ENCODE data around the gene ABCC3. TPM values are rescaled to one million over a fixed set of nuclear protein-coding genes. Genes with fewer than 3 reads are reported as not detected.

The ABCC3 gene
- total and polyA plus RNA-seq, 9 of the 15 experiments (the other 6 are each of a cell fraction or from before 2014, with no cell fraction given): 0.03 to 1.6 (median 0.42) TPM; not detected in 5

DNA sequence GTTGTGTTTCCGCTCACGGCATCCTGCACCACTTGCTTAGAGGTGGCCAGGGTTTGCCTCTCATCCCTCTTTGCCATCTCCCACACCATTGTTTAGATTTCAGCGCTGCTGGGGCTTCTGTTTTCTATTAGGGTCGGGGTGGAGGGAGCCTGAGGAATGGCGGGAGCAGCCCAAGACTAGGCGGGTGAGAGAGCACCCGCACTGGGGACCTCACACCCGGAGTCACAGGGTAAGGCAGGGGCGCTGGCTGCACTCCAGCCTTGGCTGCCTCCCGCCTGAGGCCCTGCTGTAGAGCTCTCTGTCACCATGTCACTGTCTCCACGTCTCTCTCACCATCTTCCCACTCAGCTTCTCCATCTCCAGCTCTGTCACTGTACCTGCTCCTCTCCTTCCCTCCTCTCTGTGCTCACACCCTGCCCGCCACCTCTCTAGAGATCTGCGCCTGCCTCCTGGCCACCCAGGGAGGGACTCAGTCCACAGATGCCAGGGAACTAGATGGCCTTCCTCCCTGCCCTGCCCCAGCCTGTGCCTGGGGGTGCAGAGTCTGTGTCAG lies 32.8 kb upstream of the ABCC3 start:
- H3K9ac ChIP-seq (ENCODE audit: insufficient read depth in 1 of 2, low read depth in 2 of 2, low read length in 2 of 2): no peak overlapping the region
- in situ Hi-C loops (cut with MboI): no loop called here
- 3% methylated on average over 13 of the region's 13 CpGs for WGBS (ENCODE audit: insufficient coverage, low coverage, missing lambda C conversion rate)

DNA sequence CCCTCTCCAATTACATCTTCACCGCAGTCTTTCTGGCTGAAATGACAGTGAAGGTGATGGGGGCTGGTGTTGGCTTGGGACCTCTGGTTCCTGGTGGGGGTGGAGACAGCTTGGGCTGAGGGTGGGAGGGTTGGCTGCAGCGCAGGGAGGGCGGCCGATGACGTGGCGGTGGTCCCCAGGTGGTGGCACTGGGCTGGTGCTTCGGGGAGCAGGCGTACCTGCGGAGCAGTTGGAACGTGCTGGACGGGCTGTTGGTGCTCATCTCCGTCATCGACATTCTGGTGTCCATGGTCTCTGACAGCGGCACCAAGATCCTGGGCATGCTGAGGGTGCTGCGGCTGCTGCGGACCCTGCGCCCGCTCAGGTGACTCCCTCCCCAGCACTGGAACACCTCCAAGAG lies 31.8 kb upstream of the ABCC3 start:
- Histone ChIP-seq H3K4me1 (replicated peaks in 1 of 2; ENCODE audit: control insufficient read depth in 2 of 2, insufficient read depth in 2 of 2, low read length in 2 of 2) (peaks cover 4 to 20% of the 10 kb centered on the region in 2 experiments; a peak in 3 of 5 replicates), H3K36me3 (ENCODE audit: control insufficient read depth, insufficient read depth, low read length) (no peaks in the 10 kb centered on the region), H3K27me3 (ENCODE audit: control insufficient read depth in 2 of 2, insufficient read depth in 2 of 2, low read length in 2 of 2) (peaks cover 38 to 89% of the 10 kb centered on the region in 2 experiments), H2AFZ (ENCODE audit: low read depth, low read length) (no peak overlapping the region), H3K4me2 (ENCODE audit: insufficient read depth, low read length) (no peak overlapping the region), H3K4me3 (no peak overlapping the region), H3K9ac (ENCODE audit: insufficient read depth in 1 of 2, low read depth in 2 of 2, low read length in 2 of 2) (no peak overlapping the region), H4K20me1 (replicated peaks; ENCODE audit: control insufficient read depth, insufficient read depth, low read length) (0 out of 2 replicates have a peak, but pooled peaks cover 5% of the 10 kb centered on the region), H3K27ac (ENCODE audit: extremely low read depth, low read depth, low read length) (no peak overlapping the region), H3K9me1 (ENCODE audit: control insufficient read depth, insufficient read depth, low read length) (no peaks in the 10 kb centered on the region), H3K9me3 (replicated peaks; ENCODE audit: control insufficient read depth, insufficient read depth, low read depth, low read length) (no peaks in the 10 kb centered on the region), H3K79me2 (ENCODE audit: control insufficient read depth, insufficient read depth, low read length) (no peaks in the 10 kb centered on the region)
- intact Hi-C loops (cut with micrococcal nuclease) (no loop called here), in situ Hi-C loops (cut with MboI) (no loop called here)
- DNase-seq (ENCODE audit: extremely low read depth in 1 of 4, low spot score in 3 of 4) (no peak), ATAC-seq (no peak), FAIRE-seq (no peak)
- ChIA-PET CTCF (ENCODE audit: low intra/inter-chr PET ratio) (no interaction called here), POLR2A (no interaction called here)
- no TSS peak for BruUV-seq (replicated peaks)
- WGBS (ENCODE audit: insufficient coverage, low coverage, missing lambda C conversion rate): 2% methylated on average over 17 of the region's 18 CpGs
- TF ChIP-seq TGIF2 (CRISPR knock-in tag; IDR thresholded peaks at IDR 0.05): no peak
- TF ChIP-seq, protein P1, sequence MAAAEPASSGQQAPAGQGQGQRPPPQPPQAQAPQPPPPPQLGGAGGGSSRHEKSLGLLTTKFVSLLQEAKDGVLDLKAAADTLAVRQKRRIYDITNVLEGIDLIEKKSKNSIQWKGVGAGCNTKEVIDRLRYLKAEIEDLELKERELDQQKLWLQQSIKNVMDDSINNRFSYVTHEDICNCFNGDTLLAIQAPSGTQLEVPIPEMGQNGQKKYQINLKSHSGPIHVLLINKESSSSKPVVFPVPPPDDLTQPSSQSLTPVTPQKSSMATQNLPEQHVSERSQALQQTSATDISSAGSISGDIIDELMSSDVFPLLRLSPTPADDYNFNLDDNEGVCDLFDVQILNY (CRISPR knock-in tag; IDR thresholded peaks at IDR 0.05): no peak
- no peak for TF ChIP-seq ZFP30 (CRISPR knock-in tag; IDR thresholded peaks at IDR 0.05; ENCODE audit: borderline replicate concordance)
- no peak for TF ChIP-seq ZNF408 (CRISPR knock-in tag; IDR thresholded peaks at IDR 0.05; ENCODE audit: low read depth)
- no peak for TF ChIP-seq POLR2AphosphoS5 (IDR thresholded peaks at IDR 0.05; ENCODE audit: control insufficient read depth, insufficient read depth, low read depth, low read length)
- TF ChIP-seq, protein P2, sequence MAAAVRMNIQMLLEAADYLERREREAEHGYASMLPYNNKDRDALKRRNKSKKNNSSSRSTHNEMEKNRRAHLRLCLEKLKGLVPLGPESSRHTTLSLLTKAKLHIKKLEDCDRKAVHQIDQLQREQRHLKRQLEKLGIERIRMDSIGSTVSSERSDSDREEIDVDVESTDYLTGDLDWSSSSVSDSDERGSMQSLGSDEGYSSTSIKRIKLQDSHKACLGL (CRISPR knock-in tag; IDR thresholded peaks at IDR 0.05; ENCODE audit: borderline replicate concordance, poor library complexity, severe bottlenecking): no peak
- no peak for TF ChIP-seq POLR3G (IDR thresholded peaks at IDR 0.05; ENCODE audit: extremely low read depth, insufficient read length, insufficient replicate concordance)

More for the DNA sequence above, 32.8 kb upstream of the ABCC3 start:
- Histone ChIP-seq H3K27me3 (ENCODE audit: control insufficient read depth in 2 of 2, insufficient read depth in 2 of 2, low read length in 2 of 2) (peaks cover 36 to 82% of the 10 kb centered on the region in 2 experiments; a peak in 4 of 5 replicates), H2AFZ (ENCODE audit: low read depth, low read length) (no peak overlapping the region), H3K4me1 (replicated peaks in 1 of 2; ENCODE audit: control insufficient read depth in 2 of 2, insufficient read depth in 2 of 2, low read length in 2 of 2) (peaks cover 4 to 21% of the 10 kb centered on the region in 2 experiments; a peak in 3 of 5 replicates), H3K27ac (ENCODE audit: extremely low read depth, low read depth, low read length) (no peak overlapping the region), H3K36me3 (ENCODE audit: control insufficient read depth, insufficient read depth, low read length) (no peaks in the 10 kb centered on the region), H3K4me3 (no peak overlapping the region), H3K79me2 (ENCODE audit: control insufficient read depth, insufficient read depth, low read length) (no peaks in the 10 kb centered on the region), H3K9me1 (ENCODE audit: control insufficient read depth, insufficient read depth, low read length) (no peaks in the 10 kb centered on the region), H3K9me3 (replicated peaks; ENCODE audit: control insufficient read depth, insufficient read depth, low read depth, low read length) (no peaks in the 10 kb centered on the region), H3K4me2 (ENCODE audit: insufficient read depth, low read length) (no peak overlapping the region), H4K20me1 (replicated peaks; ENCODE audit: control insufficient read depth, insufficient read depth, low read length) (0 out of 2 replicates have a peak, but pooled peaks cover 5% of the 10 kb centered on the region)
- ATAC-seq (no peak), DNase-seq (ENCODE audit: extremely low read depth in 1 of 4, low spot score in 3 of 4) (no peak), FAIRE-seq (no peak)
- ChIA-PET CTCF (ENCODE audit: low intra/inter-chr PET ratio) (no interaction called here), POLR2A (interaction anchor here (0.6 to 0.7 kb wide), 2 partner anchors 9 to 51 kb away, joined by 3 read pairs; no protein-coding TSS in a partner anchor)
- intact Hi-C loops (cut with micrococcal nuclease): no loop called here
- TF ChIP-seq, protein P3, sequence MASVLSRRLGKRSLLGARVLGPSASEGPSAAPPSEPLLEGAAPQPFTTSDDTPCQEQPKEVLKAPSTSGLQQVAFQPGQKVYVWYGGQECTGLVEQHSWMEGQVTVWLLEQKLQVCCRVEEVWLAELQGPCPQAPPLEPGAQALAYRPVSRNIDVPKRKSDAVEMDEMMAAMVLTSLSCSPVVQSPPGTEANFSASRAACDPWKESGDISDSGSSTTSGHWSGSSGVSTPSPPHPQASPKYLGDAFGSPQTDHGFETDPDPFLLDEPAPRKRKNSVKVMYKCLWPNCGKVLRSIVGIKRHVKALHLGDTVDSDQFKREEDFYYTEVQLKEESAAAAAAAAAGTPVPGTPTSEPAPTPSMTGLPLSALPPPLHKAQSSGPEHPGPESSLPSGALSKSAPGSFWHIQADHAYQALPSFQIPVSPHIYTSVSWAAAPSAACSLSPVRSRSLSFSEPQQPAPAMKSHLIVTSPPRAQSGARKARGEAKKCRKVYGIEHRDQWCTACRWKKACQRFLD (CRISPR knock-in tag; IDR thresholded peaks at IDR 0.05): no peak
- TF ChIP-seq HLTF (IDR thresholded peaks at IDR 0.05) (no peak), CHD4 (IDR thresholded peaks at IDR 0.05; ENCODE audit: insufficient read depth, insufficient replicate concordance, low read depth, low read length, poor library complexity, severe bottlenecking) (no peak)
- no TSS peak for BruUV-seq (replicated peaks)
